ENCODE measurements around the gene ZNF343. TPM values are rescaled to one million over a fixed set of nuclear protein-coding genes. Genes with fewer than 3 reads are reported as not detected.

Gene ZNF343
- total RNA-seq, 1 donor from 2014 or later: 9.2 TPM

Other genes with a start within 250 kb of the ZNF343 start
- not detected in 2 replicates for gene TGM3, start 212.9 kb downstream of the ZNF343 start, total RNA-seq
- not detected in 2 replicates for gene TGM6, start 128.0 kb downstream of the ZNF343 start, total RNA-seq
- gene SNRPB, start 38.1 kb downstream of the ZNF343 start, total RNA-seq: 260 and 270 TPM in 2 replicates
- not detected in 2 replicates for gene TMC2, start 27.7 kb upstream of the ZNF343 start, total RNA-seq
- gene NOP56, start 143.7 kb upstream of the ZNF343 start, total RNA-seq: 149 and 182 TPM in 2 replicates
- 118 and 131 TPM in 2 replicates for gene IDH3B, start 155.3 kb upstream of the ZNF343 start, total RNA-seq
- gene EBF4, start 183.9 kb upstream of the ZNF343 start, total RNA-seq: 1.0 and 2.4 TPM in 2 replicates